HCT116 (cell line): Measurements from ENCODE around the gene IGLL5. TPM values are rescaled to one million over a fixed set of nuclear protein-coding genes. Genes with fewer than 3 reads are reported as not detected.

Experiments
- microRNA-seq: library from miRNA; unstranded; fragments of <30 nt; microRNA quantifications from one replicate; pipeline ENCODE4, GENCODE V29; 2016; ENCODE audit warnings: borderline number of aligned reads
- total RNA-seq: library from RNA; stranded (reverse); gene quantifications from one replicate; pipeline ENCODE4 v1.2.1, GENCODE V29; 2021; ENCODE audit not compliant: unreplicated experiment

The IGLL5 gene
- total RNA-seq, 1 experiment from 2014 or later: not detected

Small RNA genes lying within 50 kb of the gene (microRNA-seq; reads per million reads assigned to microRNA genes)
- not detected for gene MIR5571

Other genes with a start within 250 kb of the IGLL5 start
- not detected for gene GGTLC2, start 243.2 kb upstream of the IGLL5 start, total RNA-seq
- 11.1 TPM for gene GNAZ, start 182.7 kb downstream of the IGLL5 start, total RNA-seq